ENCODE results near the gene DNASE1.

DNASE1 gene

DNA sequence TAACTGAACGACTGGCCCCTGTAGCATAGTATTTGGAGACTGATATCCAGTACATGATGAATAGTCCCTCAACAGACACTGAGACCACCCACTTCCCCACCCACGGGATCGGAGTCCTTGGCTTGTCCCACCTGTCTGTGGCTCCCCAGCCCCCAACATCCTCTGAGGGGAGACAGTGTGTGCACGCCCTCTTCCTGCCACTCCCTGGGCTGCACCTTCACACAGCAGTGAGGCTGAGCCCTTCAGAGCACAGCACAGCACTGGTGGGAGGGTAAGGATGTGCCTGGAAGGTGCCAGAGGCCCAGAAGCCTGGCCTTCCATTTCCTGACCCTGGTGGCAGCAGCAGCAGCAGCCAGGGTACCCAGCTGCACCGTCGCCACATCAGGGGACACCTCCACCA is 11.0 kb downstream of the DNASE1 start:
- DNase-seq: no peak

DNA sequence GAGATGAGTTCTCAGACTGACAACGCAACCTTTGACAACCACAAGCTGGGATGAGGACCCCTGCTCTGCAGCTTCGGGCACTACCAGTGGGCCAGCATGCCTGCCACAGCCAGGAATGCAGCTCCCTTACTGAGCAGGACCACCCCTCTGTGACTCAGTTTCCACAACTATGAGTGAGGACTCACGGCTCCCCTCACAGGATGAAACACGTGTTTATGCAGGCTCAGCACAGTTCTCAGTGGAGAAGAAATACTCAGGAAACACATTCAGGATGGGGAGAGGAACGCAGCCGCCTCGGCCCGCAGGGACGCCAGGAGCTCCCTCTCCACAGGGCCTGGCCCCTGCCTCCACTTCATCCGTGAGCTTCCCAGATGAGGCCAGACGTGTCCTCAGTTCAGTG is 14.1 kb downstream of the DNASE1 start:
- DNase-seq: no peak

DNA sequence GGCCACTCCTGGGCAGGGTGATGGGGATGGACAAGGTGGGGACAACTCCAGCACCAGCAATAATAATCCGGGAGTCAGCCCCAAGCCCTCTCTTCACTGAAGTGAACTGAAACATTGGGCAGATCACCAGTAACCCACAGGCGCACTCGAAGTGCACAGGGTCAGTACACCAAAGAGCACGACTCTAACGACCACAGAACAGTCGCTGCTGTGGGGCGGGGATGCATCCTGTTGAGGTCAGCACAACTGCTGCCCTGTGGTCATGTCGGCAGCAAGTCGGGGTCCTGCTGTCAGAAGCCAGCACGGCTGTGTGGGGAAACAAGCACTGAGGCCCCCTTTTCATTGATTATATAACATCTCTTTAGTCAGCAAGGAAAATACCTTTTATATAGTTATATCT is 14.6 kb downstream of the DNASE1 start:
- DNase-seq: no peak

DNA sequence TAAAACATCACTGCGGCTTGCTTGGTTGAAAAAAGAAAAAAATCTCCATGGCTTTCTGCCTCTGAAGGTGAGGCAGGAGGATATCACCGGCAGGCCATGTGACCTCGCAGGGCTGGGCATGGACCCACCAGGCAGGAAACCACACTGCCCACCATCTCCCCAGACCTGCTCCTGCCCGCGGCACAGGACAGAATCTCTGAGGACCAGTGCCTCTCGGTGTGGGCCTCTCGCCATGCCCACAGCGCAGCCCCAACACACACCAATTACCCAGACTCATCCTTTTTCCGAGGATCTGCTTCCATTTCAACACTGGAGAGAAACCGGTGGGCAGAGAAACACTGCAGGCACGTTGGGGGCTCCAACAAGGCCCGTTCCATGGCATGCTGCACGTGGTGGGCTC is 16.2 kb downstream of the DNASE1 start:
- no peak for DNase-seq

DNA sequence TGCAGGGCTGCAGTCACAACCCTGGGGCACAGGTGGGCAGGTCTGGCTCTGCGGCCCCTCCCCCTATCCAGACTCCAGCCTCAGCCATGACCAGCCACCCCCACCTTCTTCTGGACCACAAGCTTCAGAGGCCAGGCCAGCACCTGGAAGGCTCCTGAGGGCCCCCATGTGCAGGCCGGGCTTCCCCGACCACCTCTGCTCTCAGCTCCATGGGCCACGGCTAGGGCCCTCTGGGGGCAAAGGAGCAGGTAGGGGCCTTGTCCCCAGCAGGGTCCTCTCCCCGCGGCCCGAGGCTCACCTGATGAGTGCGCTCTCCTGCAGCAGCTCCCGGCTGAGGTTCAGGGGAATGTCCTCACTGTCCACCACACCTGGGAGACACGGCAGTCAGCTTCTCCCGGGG is 16.9 kb downstream of the DNASE1 start:
- no peak for DNase-seq

DNA sequence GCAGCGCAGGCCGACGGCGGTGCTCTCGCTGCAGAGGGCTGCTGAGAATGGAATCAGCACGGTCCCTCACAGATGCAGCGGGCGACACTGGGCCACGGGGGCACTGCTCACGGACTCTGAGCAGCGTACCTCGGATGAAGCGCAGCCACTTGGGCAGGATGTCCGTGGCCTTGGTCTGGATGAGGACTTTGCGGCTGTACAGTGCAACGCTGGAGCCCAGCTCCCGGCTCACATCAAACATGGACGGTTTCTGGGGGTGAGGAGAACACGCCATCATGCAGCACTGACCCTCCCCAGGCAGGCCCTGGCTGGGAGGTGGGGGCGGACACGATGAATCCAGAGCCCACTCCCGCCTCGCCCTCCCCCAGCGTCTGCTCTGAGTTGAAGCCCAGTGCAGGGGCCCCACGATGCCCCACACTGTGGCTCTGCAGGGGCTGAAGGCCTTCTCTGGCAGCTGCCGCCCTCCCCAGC is 18.1 kb downstream of the DNASE1 start:
- DNase-seq: no peak

DNA sequence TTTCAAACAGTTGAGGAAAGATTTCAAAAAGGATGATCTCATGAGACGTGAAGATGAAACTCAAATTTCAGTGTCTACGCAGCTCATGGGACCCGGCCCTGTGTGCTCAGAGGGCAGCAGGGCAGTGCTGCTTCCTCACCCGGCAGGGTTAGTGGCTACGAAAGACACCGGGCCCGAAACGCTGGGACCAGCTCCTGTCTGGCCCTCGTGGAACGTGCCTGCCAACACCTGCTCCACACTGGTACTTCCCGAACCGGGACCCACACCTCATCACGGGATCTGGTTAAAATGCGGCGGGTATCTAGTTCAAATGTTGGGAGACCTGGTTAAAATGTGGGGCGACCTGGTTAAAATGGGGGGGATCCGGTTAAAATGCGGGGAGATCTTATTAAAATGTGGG is 18.7 kb downstream of the DNASE1 start:
- DNase-seq: no peak

DNA sequence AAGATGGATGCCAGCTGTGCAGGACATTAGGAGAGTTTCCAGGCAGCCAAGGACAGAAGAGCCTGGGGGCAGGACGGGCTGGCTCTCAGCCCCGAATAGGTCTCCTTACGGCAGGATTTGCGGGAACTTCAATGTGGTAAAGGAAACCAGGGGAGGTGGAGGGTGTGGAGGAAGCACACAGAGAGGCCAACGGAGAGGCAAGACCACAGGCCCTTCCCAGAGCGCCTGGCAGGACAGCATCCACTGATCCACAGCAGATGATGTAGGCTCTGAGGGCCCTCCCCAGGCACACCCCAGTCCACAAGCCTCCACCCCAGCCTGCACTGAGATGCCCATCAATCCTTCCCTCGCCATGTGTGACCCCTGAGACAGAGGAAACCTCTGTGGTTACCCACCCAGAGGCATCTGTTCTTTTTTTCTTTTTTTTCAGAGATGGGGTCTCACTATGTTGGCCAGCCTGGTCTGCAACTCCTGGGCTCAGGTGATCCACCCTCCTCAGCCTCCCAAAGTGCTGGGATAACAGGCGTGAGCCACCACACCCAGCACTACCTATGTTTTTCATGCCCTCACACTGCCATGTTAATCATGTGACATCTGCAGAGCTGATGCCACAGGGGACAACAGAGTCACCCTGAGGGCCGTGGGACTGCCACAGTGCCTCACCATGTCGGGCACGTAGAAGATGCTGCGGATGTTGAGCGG is 19.3 kb downstream of the DNASE1 start:
- no peak for DNase-seq

DNA sequence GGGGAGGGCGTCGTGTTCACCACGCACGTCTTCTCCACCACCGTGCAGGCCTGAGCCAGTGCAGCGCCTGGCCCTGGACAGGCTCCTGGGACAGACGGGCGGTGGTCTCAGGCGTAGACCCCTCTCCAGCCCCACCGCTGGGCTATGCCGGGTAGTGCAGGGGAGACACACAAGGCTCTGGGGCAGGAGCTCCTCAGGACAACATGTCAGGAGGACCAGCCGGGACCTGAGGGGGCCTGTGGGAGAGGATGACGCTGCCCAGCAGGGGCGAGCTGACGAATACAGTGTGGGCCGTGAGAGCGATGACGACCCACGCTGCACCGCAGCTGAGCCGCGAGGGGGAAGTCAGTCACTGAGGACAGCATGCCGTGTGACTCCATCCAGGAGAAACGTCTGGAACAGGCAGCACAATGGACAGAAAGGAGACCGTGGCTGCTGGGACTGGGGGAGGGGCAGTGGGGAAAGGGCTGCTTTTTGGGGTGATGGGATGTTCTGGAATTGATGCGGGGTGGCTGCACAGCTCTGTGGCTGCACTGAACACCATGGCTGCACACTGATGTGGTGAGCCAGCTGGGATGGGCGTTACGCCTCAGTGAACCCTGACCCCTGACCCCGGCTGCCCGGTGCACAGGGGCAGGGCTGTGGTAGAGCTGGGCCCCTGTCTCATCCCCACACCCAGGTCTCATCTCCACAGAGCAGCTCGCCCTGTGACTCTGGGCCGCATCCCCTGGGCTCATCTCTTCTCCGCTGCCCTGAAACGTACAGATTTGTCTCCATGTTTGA is 20.2 kb downstream of the DNASE1 start:
- DNase-seq: no peak

DNA sequence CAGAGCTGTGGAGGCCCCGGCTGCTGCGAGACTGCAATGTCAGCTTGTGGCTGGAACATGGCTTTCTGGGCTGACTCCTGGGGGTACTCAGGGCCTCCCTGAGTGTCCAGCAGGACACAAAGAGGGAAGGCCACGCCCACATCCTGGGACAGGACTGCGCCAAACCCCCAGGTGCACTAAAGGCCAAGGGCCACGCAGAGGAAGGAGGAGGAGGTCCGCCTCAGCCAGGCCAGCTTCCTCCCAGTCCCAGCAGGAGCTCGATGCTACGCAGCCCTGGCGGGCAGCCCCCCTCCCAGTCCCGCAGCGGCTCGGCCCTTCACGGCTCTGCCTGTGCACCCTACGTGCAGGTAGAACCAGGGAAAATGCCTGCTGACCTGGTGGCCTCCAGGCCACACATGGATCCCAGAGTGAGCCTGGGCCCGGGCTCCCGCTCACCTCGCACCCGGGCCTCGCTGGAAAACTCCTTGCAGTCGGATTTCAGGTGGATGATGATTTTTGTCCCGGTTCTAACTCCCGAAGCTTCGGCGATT is 21.2 kb downstream of the DNASE1 start:
- no peak for DNase-seq

DNA sequence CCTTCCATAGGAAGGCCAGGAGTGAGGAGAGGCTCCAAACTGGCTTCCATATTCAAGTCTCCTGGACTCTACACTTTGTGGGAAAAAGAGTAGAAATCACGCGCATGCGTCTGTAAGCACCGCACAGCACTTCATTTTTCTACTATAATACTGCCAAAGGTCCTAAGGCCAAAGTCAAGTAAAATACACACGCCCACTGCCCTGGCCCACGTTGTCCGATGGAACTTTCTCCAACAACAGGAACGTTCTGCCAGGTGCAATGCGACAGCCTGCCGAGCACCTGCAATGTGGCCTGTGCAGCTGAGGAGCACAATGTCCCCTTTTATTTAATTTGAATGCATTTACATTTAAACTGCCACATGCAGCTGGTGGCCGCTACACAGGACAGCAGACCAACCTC is 23.5 kb downstream of the DNASE1 start:
- no peak for DNase-seq

DNA sequence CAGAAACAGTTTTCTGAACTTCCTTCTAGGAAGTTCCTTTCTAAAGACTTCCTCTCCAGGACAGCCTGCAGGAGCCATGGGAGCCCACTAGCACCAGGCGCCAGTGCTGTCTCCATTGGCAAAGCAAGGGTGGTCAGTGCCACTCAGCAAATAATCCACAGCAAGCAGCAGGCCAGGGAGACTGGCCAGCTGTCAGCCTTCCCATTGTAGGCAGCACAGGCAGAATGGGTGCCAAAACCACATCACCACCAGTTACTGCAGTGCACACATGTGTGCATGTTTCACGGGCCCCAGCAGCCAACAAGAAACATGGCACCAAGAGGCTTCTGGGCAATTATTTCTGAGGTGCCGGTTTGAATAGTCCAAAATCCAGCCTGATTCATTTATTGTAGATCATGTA is 26.7 kb downstream of the DNASE1 start:
- DNase-seq: no peak

DNA sequence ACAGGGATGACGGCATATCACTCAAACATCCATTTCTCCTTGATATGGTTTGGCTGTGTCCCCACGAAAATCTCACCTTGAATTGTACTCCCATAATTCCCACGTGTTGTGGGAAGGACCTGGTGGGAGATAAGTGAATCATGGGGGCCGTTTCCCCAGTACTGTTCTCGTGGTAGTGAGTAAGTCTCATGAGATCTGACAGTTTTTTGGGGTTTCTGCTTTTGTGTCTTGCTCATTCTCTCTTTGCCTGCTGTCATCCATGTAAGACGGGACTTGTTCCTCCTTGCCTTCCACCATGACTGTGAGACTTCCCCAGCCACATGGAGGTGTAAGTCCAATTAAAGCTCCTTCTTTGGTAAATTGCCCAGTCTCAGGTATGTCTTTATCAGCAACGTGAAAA is 32.5 kb downstream of the DNASE1 start:
- DNase-seq: no peak

DNA sequence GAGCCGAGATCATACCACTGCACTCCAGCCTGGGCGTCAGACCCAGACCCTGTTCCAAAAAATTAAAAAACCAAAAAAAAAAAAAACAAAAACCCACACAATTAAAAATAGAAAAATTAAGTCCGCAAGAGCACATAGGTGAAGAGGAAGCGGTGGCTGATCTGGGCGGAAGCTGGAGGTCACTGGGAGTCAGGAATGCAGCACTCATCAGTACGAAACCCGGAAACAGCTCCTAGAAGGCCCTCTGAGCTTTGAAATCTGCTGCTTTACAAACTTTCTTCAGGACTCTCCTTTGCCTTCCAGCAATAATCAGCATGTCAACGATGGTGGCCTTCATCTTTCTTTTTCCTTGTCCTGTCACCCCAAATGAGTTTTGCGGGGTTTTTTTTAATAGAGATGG is 33.3 kb downstream of the DNASE1 start:
- DNase-seq: no peak

DNA sequence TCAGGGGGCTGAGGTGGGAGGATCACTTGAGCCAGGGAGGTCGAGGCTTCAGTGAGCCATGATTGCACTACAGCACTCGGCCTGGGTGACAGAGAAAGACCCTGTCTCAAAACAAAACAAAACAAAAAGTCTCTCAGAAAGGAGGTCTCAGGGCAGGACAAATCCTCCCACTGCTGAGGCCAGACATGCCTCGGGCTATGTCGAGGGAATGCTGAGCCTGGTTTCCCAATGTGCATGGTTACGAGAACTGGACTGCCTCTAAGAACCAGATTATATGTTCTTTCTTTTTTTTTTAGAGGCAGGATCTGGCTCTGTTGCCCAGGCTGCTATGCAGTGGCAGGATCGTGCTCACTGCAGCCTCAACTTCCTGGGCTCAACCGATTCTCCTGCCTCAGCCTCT is 35.2 kb downstream of the DNASE1 start:
- DNase-seq: no peak

DNA sequence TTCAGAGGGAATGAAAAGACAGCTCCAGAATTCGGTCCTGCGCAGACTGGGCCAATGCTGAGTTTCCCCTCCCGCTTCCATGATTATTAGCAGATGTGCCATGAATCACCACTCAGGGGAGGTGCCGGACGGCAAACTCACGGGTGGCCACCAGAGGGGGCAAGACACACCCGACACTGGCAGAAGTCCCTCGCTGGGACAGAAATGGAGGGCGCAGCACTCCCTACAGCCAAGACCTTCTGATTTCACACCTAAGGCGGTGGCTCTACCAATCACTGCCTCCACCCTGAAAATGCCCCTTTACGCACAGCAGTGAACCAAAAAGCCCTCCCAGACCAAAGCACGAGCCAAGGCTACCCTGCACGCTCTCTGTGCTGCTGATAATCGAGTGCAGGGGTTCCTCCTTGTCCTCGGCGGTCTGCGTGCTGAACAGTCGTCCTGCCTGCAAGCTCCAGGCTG is 36.0 kb downstream of the DNASE1 start:
- DNase-seq: peak; percentile 91

DNA sequence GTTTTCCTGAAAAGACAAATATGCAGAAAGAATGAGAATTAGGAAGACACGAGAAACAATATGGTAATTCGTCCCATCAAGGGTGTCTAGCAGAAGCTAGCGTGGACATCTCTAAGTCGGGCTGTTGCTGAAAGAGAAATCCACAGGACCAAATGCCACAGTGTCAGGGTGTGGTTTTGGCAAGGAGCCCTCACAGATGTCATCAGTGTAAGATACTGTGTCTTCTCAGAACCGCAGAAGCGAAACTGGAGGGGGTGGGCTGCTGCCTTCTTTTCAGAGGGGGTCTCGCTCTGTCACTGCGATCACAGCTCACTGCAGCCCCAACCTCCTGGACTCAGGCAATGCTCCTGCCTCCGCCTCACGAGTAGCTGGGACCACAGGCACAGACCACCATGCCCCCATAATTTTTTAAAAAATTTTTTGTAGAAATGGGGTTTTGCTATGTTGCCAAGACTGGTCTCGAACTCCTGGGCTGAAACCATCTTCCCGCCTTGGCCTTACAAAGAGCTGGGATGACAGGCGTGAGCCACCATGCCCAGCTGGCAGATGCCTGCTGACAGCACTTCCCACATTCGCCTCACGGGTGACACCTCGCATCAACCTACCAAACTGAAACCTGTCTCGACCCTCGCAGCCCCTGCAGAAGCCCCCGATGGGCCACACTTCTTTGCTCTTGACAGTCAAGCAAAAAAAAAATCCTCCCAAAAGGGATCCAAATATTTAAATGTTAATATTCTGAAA is 36.7 kb downstream of the DNASE1 start:
- DNase-seq: no peak

DNA sequence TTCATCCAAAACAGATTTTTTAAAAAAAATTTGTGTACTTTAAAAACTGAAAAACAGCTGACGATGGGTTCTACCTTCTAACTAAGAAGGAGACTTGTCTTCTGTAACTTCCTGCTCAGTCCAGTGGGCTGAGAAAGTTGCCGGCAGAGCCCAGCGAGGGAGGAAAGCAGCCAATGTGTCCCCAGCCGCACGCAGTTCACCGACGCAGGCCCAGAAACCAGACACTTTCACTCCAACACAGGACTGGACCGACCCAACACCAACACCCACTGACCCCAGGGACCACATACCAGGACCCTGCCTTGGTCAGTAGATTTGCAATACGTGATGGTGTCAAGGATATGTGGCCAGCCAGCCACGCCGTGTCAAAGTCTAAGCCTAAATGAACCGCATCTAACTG is 37.3 kb downstream of the DNASE1 start:
- no peak for DNase-seq

DNA sequence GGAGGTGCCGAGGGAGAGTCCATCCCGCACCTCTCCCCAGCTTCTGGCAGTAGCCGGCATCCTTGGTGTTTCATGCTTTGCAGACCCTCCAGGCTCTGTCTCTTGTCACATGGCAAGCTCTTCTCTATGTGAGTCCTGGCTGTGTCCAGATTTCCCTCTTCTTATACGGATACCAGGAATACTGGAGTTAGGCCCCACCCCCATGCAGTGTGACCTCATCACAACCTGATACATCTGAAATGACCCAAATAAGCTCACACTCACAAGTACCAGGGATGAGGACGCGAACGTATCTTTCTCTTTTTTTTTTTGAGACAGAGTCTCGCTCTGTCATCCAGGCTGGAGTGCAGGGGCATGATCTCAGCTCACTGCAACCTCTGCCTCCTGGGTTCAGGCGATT is 39.6 kb downstream of the DNASE1 start:
- DNase-seq: no peak

DNA sequence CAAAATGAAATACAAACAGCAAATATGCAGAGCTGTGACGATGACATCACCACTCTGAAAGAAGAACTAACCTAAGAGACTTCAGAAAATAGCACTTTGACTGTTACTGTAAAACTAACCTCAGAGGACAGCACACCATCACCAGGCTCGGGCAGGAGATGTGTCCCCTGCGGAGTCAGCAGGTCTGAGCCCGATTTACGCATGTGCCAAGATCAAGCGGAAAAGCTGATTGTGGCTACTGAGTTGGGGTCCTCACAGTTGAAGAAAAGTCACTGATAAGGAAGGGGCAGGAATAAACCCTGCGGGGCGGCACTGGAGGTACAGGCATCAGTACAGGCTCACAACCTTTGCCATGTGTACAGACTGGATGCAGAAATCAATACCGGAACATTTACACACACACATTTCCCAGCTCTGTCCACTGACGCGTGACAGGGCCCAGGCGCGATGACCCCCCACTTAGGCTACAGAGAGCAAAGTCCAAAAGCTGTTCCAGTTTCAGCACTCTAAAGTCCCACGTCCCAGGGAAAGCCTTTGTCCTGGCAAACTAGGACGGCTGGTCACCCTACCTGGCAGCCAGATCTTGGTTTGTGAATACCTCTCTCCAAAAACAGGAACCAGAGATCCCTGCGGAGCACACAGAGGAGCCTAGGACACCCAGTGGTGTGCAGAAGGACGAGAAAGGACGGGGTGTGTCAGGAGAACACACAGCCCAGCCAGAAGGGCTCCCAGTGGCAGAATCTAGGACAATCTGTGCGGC is 41.3 kb downstream of the DNASE1 start:
- DNase-seq: no peak

DNA sequence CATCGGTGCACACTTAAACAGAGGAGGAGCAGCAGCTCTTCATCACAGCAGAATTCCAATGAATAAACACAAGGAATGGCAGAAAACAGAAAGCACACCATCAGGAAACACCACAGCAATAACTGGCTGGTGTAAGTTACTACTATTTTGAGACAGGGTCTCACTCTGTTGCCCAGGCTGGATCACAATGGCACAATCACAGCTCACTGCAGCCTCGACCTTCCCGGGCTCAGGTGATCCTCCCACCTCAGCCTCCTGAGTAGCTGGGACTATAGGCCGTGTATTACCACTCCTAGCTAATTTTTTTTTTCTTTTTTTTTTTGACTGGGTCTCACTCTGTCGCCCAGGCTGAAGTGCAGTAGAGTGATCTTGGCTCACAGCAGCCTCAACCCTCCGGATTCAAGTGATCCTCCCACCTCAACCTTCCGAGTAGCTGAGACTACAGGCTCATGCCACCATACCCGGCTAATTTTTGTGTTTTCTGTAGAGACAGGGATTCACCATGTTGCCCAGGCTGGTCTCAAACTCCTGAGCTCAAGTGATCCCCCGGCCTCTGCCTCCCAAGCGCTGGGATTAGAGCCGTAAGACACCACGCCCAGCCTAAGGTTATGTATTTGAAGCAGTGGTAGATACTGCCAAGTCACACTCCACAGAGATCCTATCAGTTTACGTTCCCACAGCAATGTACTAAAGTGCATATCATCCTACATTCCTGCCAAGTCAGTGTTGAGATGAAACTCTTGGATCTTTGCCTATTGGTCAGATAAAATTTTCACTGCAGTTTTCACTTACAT is 42.1 kb downstream of the DNASE1 start:
- peak; percentile 7 for DNase-seq

DNA sequence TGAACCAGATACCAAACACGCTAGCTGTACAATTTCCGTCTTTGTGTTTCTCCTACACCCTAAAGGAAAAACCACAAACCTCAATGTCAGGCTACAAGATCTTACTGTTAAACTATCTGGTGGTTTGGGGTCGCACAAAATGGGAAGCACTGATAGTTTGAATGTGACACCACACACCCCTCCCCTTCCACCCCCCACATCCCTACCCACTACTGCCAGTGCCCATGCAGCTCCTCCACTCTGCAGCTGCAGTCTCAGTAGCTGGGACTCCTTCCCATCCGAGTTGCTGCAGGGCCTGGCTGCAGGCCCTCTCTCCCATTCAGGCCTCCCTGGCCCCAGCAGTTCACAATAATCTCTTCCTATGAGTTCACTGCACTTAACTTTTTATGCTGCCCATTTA is 44.5 kb downstream of the DNASE1 start:
- no peak for DNase-seq

Measured in T1000 (cell line).